Ascending aorta (tissue), 2 donors: ENCODE data around the gene CSTF2. TPM values are rescaled to one million over a fixed set of nuclear protein-coding genes. Genes with fewer than 3 reads are reported as not detected.

Experiments used
- DNase-seq, 2 donors: peaks; one replicate each; pipeline ENCODE4 v3.0.0-alpha.2; 2019; ENCODE audit warnings: low spot score in 2 of 2
- H3K27ac ChIP-seq, 2 donors: fragments of 200-600 bp; sonication (generic); one replicate each; pipeline ENCODE4 v1.5.1; 2016 to 2017; ENCODE audit warnings: mild to moderate bottlenecking in 1 of 2
- H3K27me3 ChIP-seq: fragments of 200-600 bp; sonication (generic); one replicate; pipeline ENCODE4 v1.5.1; 2017
- H3K36me3 ChIP-seq, 2 donors: fragments of 200-600 bp; sonication (generic); one replicate each; pipeline ENCODE4 v1.5.1; 2016
- H3K4me1 ChIP-seq, 2 donors: fragments of 200-600 bp; sonication (generic); one replicate each; pipeline ENCODE4 v1.5.1; 2016 to 2017; ENCODE audit warnings: mild to moderate bottlenecking in 1 of 2
- H3K4me3 ChIP-seq, 2 donors: fragments of 200-600 bp; sonication (generic); one replicate each; pipeline ENCODE4 v1.5.1; 2016 to 2017; ENCODE audit warnings: mild to moderate bottlenecking in 1 of 2
- H3K9me3 ChIP-seq, 2 donors: fragments of 200-600 bp; sonication (generic); one replicate each; pipeline ENCODE4 v1.5.1; 2016
- CTCF ChIP-seq, 3 experiments: fragments of 200-600 bp in 2 of 3; fragments of 450-650 bp in 1 of 3; sonication (generic) in 2 of 3; IDR thresholded peaks; one replicate each; pipeline ENCODE4 v1.5.1; 2016 to 2019; ENCODE audit warnings: antibody characterized with exemption in 3 of 3, mild to moderate bottlenecking in 1 of 3, moderate library complexity in 1 of 3
- intact Hi-C: fragments of 100-400 bp; cut with DNase I; formaldehyde crosslinking; loops from one replicate; pipeline ENCODE4 v1.15.1; 2023
- total RNA-seq: library from RNA; depleted of rRNA; stranded (reverse); fragments of >200 nt; gene quantifications from one replicate; pipeline ENCODE4 v1.1.0, GENCODE V29; 2016

The CSTF2 gene
- total RNA-seq, 1 donor from 2014 or later, result 1.1 TPM

GRCh38 chrX:100871594-100872560 is 51.7 kb downstream of the CSTF2 start:
- no peaks in the 10 kb centered on the region for H3K4me1 ChIP-seq
- intact Hi-C loops, result no loop called here
- no peaks in the 10 kb centered on the region for H3K9me3 ChIP-seq
- H3K4me3 ChIP-seq, result no peak overlapping the region
- no peak overlapping the region for H3K27ac ChIP-seq
- H3K36me3 ChIP-seq, result no peaks in the 10 kb centered on the region
- TF ChIP-seq CTCF (IDR thresholded peaks at IDR 0.05), result no peak
- DNase-seq, result no peak
- no peaks in the 10 kb centered on the region for H3K27me3 ChIP-seq

- intact Hi-C loops, result no loop called here
- Histone ChIP-seq H3K27ac (no peak within 1 kb of the TSS), H3K9me3 (no peaks in the 10 kb centered on the region), H3K36me3 (no peaks in the 10 kb centered on the region), H3K4me1 (no peaks in the 10 kb centered on the region), H3K27me3 (no peaks in the 10 kb centered on the region), H3K4me3 (no peak within 1 kb of the TSS)
- no peak for DNase-seq
- no peak for TF ChIP-seq CTCF (IDR thresholded peaks at IDR 0.05)
These were observed 54.1 kb downstream of the CSTF2 start, which contains the start of gene NOX1 for GRCh38 chrX:100874325-100874724. NOX1 (minus strand) TSS chrX:100874359; CDS start chrX:100874139, 220 bp downstream.

GRCh38 chrX:100880368-100880767 is 60.2 kb downstream of the CSTF2 start:
- H3K36me3 ChIP-seq, result no peaks in the 10 kb centered on the region
- H3K9me3 ChIP-seq, result no peaks in the 10 kb centered on the region
- no peak for TF ChIP-seq CTCF (IDR thresholded peaks at IDR 0.05)
- H3K27me3 ChIP-seq, result no peaks in the 10 kb centered on the region
- no peak overlapping the region for H3K27ac ChIP-seq
- H3K4me3 ChIP-seq, result no peak overlapping the region
- no peaks in the 10 kb centered on the region for H3K4me1 ChIP-seq
- DNase-seq, result no peak
- intact Hi-C loops, result no loop called here

GRCh38 chrX:100883654-100884053 is 63.5 kb downstream of the CSTF2 start:
- H3K27me3 ChIP-seq, result no peaks in the 10 kb centered on the region
- no peak overlapping the region for H3K27ac ChIP-seq
- H3K36me3 ChIP-seq, result no peaks in the 10 kb centered on the region
- no peak for DNase-seq
- no peaks in the 10 kb centered on the region for H3K9me3 ChIP-seq
- H3K4me1 ChIP-seq, result no peaks in the 10 kb centered on the region
- no peak overlapping the region for H3K4me3 ChIP-seq
- intact Hi-C loops, result no loop called here
- no peak for TF ChIP-seq CTCF (IDR thresholded peaks at IDR 0.05)

Other genes with a start within 250 kb of the CSTF2 start
- not detected for gene TNMD, start 235.5 kb upstream of the CSTF2 start, total RNA-seq
- 17.2 TPM for gene TSPAN6, start 183.6 kb upstream of the CSTF2 start, total RNA-seq
- 25.0 TPM for gene SRPX2, start 176.2 kb upstream of the CSTF2 start, total RNA-seq
- gene SYTL4, start 88.3 kb upstream of the CSTF2 start, total RNA-seq, result 2.1 TPM
- gene NOX1, start 54.0 kb downstream of the CSTF2 start, total RNA-seq, result not detected
- gene XKRX, start 108.5 kb downstream of the CSTF2 start, total RNA-seq, result not detected
- not detected for gene ARL13A, start 149.3 kb downstream of the CSTF2 start, total RNA-seq
- 4.5 TPM for gene TRMT2B, start 231.7 kb downstream of the CSTF2 start, total RNA-seq